H1 (cell line): Measurements from ENCODE around the gene ANXA6. TPM values are rescaled to one million over a fixed set of nuclear protein-coding genes. Genes with fewer than 3 reads are reported as not detected.

Experiments
- CTCF ChIA-PET: fragments of 300-600 bp; sonication (Branson Sonifier 250); formaldehyde crosslinking; loops from one replicate; lab custom pipeline; 2021; ENCODE audit not compliant: partially characterized antibody; lab: Charles Lee
- POLR2A ChIA-PET: fragments of 300-600 bp; sonication (Branson Sonifier 250); formaldehyde crosslinking; loops from one replicate; lab custom pipeline; 2021; ENCODE audit warnings: inconsistent platforms; ENCODE audit not compliant: partially characterized antibody; lab: Charles Lee
- DNase-seq, 2 experiments: peaks; one replicate each; pipeline versions ENCODE4 v3.0.0 to v3.0.0-alpha.2; 2010 to 2022; ENCODE audit warnings: low spot score in 2 of 2, low read depth in 1 of 2, mixed read lengths in 1 of 2
- FAIRE-seq: peaks from 2 replicates; lab custom pipeline; 2011; peaks lifted over from hg19 to GRCh38; lab: Jason Lieb, UNC
- H2AFZ ChIP-seq: 2 replicates; pipeline ENCODE4 v1.8.1; 2012; ENCODE audit warnings: low read length, inconsistent platforms
- H2AK5ac ChIP-seq: 2 replicates; pipeline ENCODE4 v1.6.1; 2013; ENCODE audit warnings: low read depth, low read length
- H2BK120ac ChIP-seq: replicated peaks from 2 replicates; pipeline ENCODE3; 2013; ENCODE audit warnings: low read depth, low read length, inconsistent platforms
- H2BK12ac ChIP-seq: 2 replicates; pipeline ENCODE4 v1.6.1; 2013; ENCODE audit warnings: low read depth, low read length
- H2BK15ac ChIP-seq: 2 replicates; pipeline ENCODE4 v1.6.1; 2013; ENCODE audit warnings: low read length
- H2BK20ac ChIP-seq: 2 replicates; pipeline ENCODE4 v1.6.1; 2013; ENCODE audit warnings: low read length
- H2BK5ac ChIP-seq: 2 replicates; pipeline ENCODE4 v1.6.1; 2013; ENCODE audit warnings: low read depth, low read length
- H3K14ac ChIP-seq: 2 replicates; pipeline ENCODE4 v1.6.1; 2013; ENCODE audit warnings: inconsistent platforms; ENCODE audit not compliant: insufficient read length
- H3K18ac ChIP-seq: 2 replicates; pipeline ENCODE4 v1.6.1; 2013; ENCODE audit warnings: low read length; ENCODE audit errors: extremely low read depth
- H3K23ac ChIP-seq: 2 replicates; pipeline ENCODE4 v1.6.1; 2013; ENCODE audit warnings: inconsistent platforms; ENCODE audit not compliant: insufficient read length
- H3K23me2 ChIP-seq: 2 replicates; pipeline ENCODE4 v1.6.1; 2013; ENCODE audit warnings: low read depth, low read length
- H3K27ac ChIP-seq: 2 replicates; pipeline ENCODE4 v1.6.1; 2011; ENCODE audit warnings: low read depth, low read length, inconsistent platforms
- H3K27me3 ChIP-seq, 4 experiments: replicated peaks in 1 of 4; 1 replicate in 1 of 4; 2 replicates in 3 of 4; pipeline versions ENCODE4 v1.6.1 to v1.8.1; 2011 to 2013; ENCODE audit warnings: low read length in 3 of 4, mild to moderate bottlenecking in 3 of 4, inconsistent platforms in 2 of 4, mixed read lengths in 2 of 4, moderate library complexity in 1 of 4; ENCODE audit not compliant: control insufficient read depth in 3 of 4, insufficient read depth in 3 of 4; ENCODE audit errors: extremely low read depth in 1 of 4
- H3K36me3 ChIP-seq, 4 experiments: 2 replicates each; pipeline versions ENCODE4 v1.6.1 to v1.8.1; 2011 to 2013; ENCODE audit warnings: mild to moderate bottlenecking in 4 of 4, low read length in 3 of 4, moderate library complexity in 2 of 4, control low read depth in 1 of 4, inconsistent platforms in 1 of 4; ENCODE audit not compliant: insufficient read depth in 4 of 4, control insufficient read depth in 2 of 4
- H3K4ac ChIP-seq: replicated peaks from 2 replicates; pipeline ENCODE3; 2013; ENCODE audit warnings: low read length, low read depth, mixed read lengths, inconsistent platforms; ENCODE audit not compliant: insufficient read length
- H3K4me1 ChIP-seq, 4 experiments: replicated peaks in 1 of 4; 1 replicate in 1 of 4; 2 replicates in 3 of 4; pipeline versions ENCODE4 v1.6.1 to v1.8.1; 2011 to 2013; ENCODE audit warnings: low read length in 3 of 4, inconsistent platforms in 2 of 4, mixed read lengths in 1 of 4; ENCODE audit not compliant: insufficient read depth in 4 of 4, control insufficient read depth in 3 of 4
- H3K4me2 ChIP-seq, 2 experiments: 2 replicates each; pipeline versions ENCODE4 v1.6.1 to v1.8.1; 2011 to 2013; ENCODE audit warnings: low read depth in 2 of 2, low read length in 2 of 2, control low read depth in 1 of 2, inconsistent platforms in 1 of 2, mild to moderate bottlenecking in 1 of 2; ENCODE audit not compliant: insufficient read depth in 1 of 2
- H3K4me3 ChIP-seq, 4 experiments: fragments of 200-600, 300-600 bp in 1 of 4; sonication (generic), shearing (Covaris generic), sonication (Bioruptor Twin) in 1 of 4; 2 replicates each; pipeline versions ENCODE4 v1.5.1 to v1.8.1; 2011 to 2016; ENCODE audit warnings: low read length in 4 of 4, low read depth in 3 of 4, control low read depth in 2 of 4, inconsistent platforms in 2 of 4, mild to moderate bottlenecking in 2 of 4, mixed read lengths in 1 of 4, moderate library complexity in 1 of 4; ENCODE audit not compliant: insufficient read depth in 2 of 4; ENCODE audit errors: extremely low read depth in 1 of 4
- H3K56ac ChIP-seq: replicated peaks from 2 replicates; pipeline ENCODE3; 2013; ENCODE audit warnings: low read depth, mild to moderate bottlenecking, mixed read lengths, low read length, inconsistent platforms; ENCODE audit not compliant: insufficient read length
- H3K79me1 ChIP-seq: 2 replicates; pipeline ENCODE4 v1.6.1; 2013; ENCODE audit warnings: low read depth, low read length, control low read depth
- H3K79me2 ChIP-seq, 2 experiments: 2 replicates each; pipeline versions ENCODE4 v1.6.1 to v1.8.1; 2012 to 2013; ENCODE audit warnings: low read length in 2 of 2, mild to moderate bottlenecking in 2 of 2, inconsistent platforms in 1 of 2; ENCODE audit not compliant: insufficient read depth in 2 of 2, control insufficient read depth in 1 of 2
- H3K9ac ChIP-seq, 4 experiments: replicated peaks in 1 of 4; 1 replicate in 1 of 4; 2 replicates in 3 of 4; pipeline versions ENCODE4 v1.6.1 to v1.8.1; 2011 to 2013; ENCODE audit warnings: low read depth in 3 of 4, low read length in 3 of 4, control low read depth in 2 of 4, mild to moderate bottlenecking in 2 of 4, moderate library complexity in 2 of 4, inconsistent platforms in 1 of 4; ENCODE audit errors: extremely low read depth in 1 of 4
- H3K9me3 ChIP-seq, 2 experiments: 2 replicates each; pipeline versions ENCODE4 v1.6.1 to v1.8.1; 2012 to 2013; ENCODE audit warnings: mild to moderate bottlenecking in 2 of 2, moderate library complexity in 2 of 2, control low read depth in 1 of 2, inconsistent platforms in 1 of 2, low read depth in 1 of 2, low read length in 1 of 2, mixed read lengths in 1 of 2; ENCODE audit not compliant: insufficient read depth in 2 of 2
- H4K20me1 ChIP-seq, 2 experiments: replicated peaks in 1 of 2; 2 replicates each; pipeline versions ENCODE3 to v1.8.1; 2011 to 2013; ENCODE audit warnings: inconsistent platforms in 2 of 2, low read length in 2 of 2, mild to moderate bottlenecking in 1 of 2; ENCODE audit not compliant: insufficient read depth in 2 of 2, control insufficient read depth in 1 of 2
- H4K5ac ChIP-seq: 2 replicates; pipeline ENCODE4 v1.6.1; 2013; ENCODE audit warnings: low read length, low read depth, mixed read lengths, inconsistent platforms; ENCODE audit not compliant: insufficient read length
- H4K8ac ChIP-seq: 2 replicates; pipeline ENCODE4 v1.8.0; 2013; ENCODE audit warnings: mild to moderate bottlenecking, moderate library complexity, low read length, inconsistent platforms; ENCODE audit not compliant: insufficient read depth; ENCODE audit errors: extremely low read depth
- H4K91ac ChIP-seq: replicated peaks from 2 replicates; pipeline ENCODE3; 2013; ENCODE audit warnings: low read length, mixed read lengths, inconsistent platforms; ENCODE audit not compliant: insufficient read length
- WGBS, 2 experiments: shearing (Covaris generic) in 1 of 2; methylation state at CpG; one replicate each; pipeline versions ENCODE4 v1.1.6 to v1.1.7; 2013 to 2015; ENCODE audit warnings: low lambda C conversion rate in 2 of 2, mixed read lengths in 2 of 2, inconsistent platforms in 1 of 2, low coverage in 1 of 2, missing lambda C conversion rate in 1 of 2; ENCODE audit not compliant: insufficient replicate concordance in 2 of 2, insufficient coverage in 1 of 2, insufficient read length in 1 of 2; ENCODE audit errors: extremely low coverage in 1 of 2, missing lambda C conversion rate in 1 of 2; 5-methylcytosine and 5-hydroxymethylcytosine counted together
- polyA plus RNA-seq, 7 experiments: library from polyadenylated mRNA; depleted of rRNA in 3 of 7; stranded (reverse) in 5 of 7; unstranded in 2 of 7; fragments of >200 nt in 5 of 7; fragments of 200-250 nt in 2 of 7; gene quantifications; 1 replicate in 5 of 7; 2 replicates in 1 of 7; 4 replicates in 1 of 7; pipeline versions ENCODE4 v1.2.1 to v1.2.3, GENCODE V29; 2011 to 2013; ENCODE audit warnings: missing spikeins in 2 of 7, mixed read lengths in 2 of 7
- total RNA-seq: library from RNA; stranded (reverse); fragmentation: NEBNext Ultra II Directional; extraction: Animal tissue kit (Norgen Biotek cat#: 25700); gene quantifications from 2 replicates; pipeline ENCODE4 v1.2.1, GENCODE V29; 2021
- TF ChIP-seq, protein P1 (sequence below), 3 experiments: IDR thresholded peaks; 1 replicate in 2 of 3; 2 replicates in 1 of 3; pipeline versions ENCODE4 v1.5.1 to v1.6.1; 2011; ENCODE audit warnings: low read length in 3 of 3, mild to moderate bottlenecking in 3 of 3, inconsistent platforms in 2 of 3, low read depth in 1 of 3, moderate library complexity in 1 of 3; ENCODE audit not compliant: insufficient read depth in 1 of 3; ENCODE audit errors: control extremely low read depth in 1 of 3
- TF ChIP-seq, protein P2 (sequence below): IDR thresholded peaks from 2 replicates; pipeline ENCODE4 v1.6.1; 2011; ENCODE audit warnings: low read depth, mild to moderate bottlenecking, low read length; ENCODE audit not compliant: insufficient read depth

Gene ANXA6
- total and polyA plus RNA-seq, 2 of the 8 experiments (the other 6 are each of a cell fraction or from before 2014, with no cell fraction given) = 61.3 to 78.6 TPM

DNA sequence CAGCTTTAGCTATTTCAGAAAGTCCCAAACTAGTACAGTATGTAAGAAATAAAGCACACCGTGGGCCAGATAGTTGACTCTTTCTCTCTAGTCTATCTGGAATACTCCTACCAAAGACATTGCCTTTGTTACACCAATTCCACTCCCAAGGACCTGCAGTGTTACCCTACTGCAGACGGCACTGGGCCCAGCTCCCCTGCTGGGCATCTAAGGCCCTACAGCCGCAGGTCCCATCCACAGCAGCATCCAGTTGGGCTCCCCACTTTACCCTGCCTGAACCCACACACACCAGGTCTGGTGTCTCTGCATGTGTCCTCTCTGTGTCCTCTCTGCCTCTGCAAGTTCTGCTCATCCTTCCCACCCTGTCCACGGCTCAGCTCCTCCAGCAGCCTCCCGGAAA, 99.3 kb downstream of the ANXA6 start:
- no peak overlapping the region; the same call in 1 of the 2 replicates for H2BK5ac ChIP-seq
- peaks cover 2 to 8% of the 10 kb centered on the region in 2 experiments for H4K20me1 ChIP-seq
- H2BK12ac ChIP-seq = no peak overlapping the region
- no peaks in the 10 kb centered on the region for H3K4me1 ChIP-seq
- H3K79me1 ChIP-seq = no peaks in the 10 kb centered on the region
- H3K27me3 ChIP-seq = no peaks in the 10 kb centered on the region
- H3K4me3 ChIP-seq = no peak overlapping the region
- no peak overlapping the region for H3K18ac ChIP-seq
- no peaks in the 10 kb centered on the region for H3K9me3 ChIP-seq
- no peaks in the 10 kb centered on the region for H3K23me2 ChIP-seq
- FAIRE-seq = no peak
- peak overlapping the region; percentile 5; the same call in 1 of the 2 replicates for H4K8ac ChIP-seq
- H2AK5ac ChIP-seq = no peak overlapping the region
- no peak overlapping the region for H2BK120ac ChIP-seq
- H2BK15ac ChIP-seq = no peak overlapping the region
- CTCF ChIA-PET = interaction anchor here (1.0 to 28.6 kb wide), 8 partner anchors 5 to 107 kb away, joined by 3 to 777 read pairs (median 8); partner anchors contain the start of gene TNIP1
- H3K23ac ChIP-seq = no peak overlapping the region
- TF ChIP-seq, protein P1, sequence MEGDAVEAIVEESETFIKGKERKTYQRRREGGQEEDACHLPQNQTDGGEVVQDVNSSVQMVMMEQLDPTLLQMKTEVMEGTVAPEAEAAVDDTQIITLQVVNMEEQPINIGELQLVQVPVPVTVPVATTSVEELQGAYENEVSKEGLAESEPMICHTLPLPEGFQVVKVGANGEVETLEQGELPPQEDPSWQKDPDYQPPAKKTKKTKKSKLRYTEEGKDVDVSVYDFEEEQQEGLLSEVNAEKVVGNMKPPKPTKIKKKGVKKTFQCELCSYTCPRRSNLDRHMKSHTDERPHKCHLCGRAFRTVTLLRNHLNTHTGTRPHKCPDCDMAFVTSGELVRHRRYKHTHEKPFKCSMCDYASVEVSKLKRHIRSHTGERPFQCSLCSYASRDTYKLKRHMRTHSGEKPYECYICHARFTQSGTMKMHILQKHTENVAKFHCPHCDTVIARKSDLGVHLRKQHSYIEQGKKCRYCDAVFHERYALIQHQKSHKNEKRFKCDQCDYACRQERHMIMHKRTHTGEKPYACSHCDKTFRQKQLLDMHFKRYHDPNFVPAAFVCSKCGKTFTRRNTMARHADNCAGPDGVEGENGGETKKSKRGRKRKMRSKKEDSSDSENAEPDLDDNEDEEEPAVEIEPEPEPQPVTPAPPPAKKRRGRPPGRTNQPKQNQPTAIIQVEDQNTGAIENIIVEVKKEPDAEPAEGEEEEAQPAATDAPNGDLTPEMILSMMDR (IDR thresholded peaks at IDR 0.05; ENCODE audit: control extremely low read depth in 1 of 3, insufficient read depth in 1 of 3, low read depth in 1 of 3, low read length in 3 of 3) = peak in 2 of 3 experiments; percentile 4 to 24; a peak in 2 of 4 replicates
- TF ChIP-seq, protein P2, sequence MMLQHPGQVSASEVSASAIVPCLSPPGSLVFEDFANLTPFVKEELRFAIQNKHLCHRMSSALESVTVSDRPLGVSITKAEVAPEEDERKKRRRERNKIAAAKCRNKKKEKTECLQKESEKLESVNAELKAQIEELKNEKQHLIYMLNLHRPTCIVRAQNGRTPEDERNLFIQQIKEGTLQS = no peak
- TF ChIP-seq, all 59 proteins: peak for 1
- DNase-seq = no peak
- Histone ChIP-seq H3K4me2 (no peak overlapping the region), H3K36me3 (peaks cover 0 to 7% (median 2%) of the 10 kb centered on the region in 4 experiments; a peak in 3 of 8 replicates), H2BK20ac (no peak overlapping the region), H3K9ac (no peak overlapping the region), H3K79me2 (no peaks in the 10 kb centered on the region), H3K27ac (no peak overlapping the region), H4K91ac (no peak overlapping the region), H2AFZ (no peak overlapping the region), H3K14ac (no peak overlapping the region), H4K5ac (no peak overlapping the region), H3K4ac (no peak overlapping the region), H3K56ac (no peak overlapping the region)
- WGBS, 2 experiments = 70% methylated on average over 5 of the region's 5 CpGs; no CpG with 5 or more reads in 1 of the 2 experiments
- POLR2A ChIA-PET = interaction anchor here (1.0 kb wide), 1 partner anchor 34 kb away, joined by 3 read pairs; no protein-coding TSS in a partner anchor
